ENCODE results near the gene ABCC5.
"Not testable (repeated sequence)": the region's sequence is repeated elsewhere in the genome, so short reads cannot be mapped to it uniquely, and the experiment has no call there.

ABCC5 gene

DNA sequence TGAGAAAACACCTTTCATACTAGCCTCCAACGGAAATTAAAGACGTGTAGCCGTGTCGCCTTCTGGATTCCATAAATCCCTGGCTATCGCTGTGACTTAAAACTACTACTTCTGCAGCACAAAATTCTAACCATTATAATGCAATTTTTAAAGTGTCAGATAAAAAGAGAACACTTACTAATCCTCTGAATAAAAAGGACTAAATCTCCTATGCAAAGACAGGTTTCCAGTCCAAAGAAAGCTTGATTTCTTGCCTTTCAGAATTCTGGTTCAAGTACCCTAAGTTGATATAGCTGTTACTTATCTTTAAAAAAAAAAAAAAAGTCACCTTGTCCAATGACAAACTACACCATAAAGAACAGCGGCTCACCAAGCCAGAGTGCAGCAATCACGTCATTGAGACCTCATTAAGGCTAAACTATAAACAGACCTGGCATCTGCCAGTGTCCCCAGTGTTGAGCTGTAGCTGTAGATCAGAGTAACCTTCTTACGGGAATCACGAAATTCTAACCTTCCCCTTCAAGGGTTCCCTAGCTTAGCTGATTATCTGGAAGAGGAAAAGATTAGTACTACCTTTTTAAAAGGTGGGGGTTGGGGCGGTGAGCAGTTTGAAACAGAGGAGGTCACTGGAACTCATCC is 2.2 kb downstream of the ABCC5 start:
- no peak for DNase-seq

DNA sequence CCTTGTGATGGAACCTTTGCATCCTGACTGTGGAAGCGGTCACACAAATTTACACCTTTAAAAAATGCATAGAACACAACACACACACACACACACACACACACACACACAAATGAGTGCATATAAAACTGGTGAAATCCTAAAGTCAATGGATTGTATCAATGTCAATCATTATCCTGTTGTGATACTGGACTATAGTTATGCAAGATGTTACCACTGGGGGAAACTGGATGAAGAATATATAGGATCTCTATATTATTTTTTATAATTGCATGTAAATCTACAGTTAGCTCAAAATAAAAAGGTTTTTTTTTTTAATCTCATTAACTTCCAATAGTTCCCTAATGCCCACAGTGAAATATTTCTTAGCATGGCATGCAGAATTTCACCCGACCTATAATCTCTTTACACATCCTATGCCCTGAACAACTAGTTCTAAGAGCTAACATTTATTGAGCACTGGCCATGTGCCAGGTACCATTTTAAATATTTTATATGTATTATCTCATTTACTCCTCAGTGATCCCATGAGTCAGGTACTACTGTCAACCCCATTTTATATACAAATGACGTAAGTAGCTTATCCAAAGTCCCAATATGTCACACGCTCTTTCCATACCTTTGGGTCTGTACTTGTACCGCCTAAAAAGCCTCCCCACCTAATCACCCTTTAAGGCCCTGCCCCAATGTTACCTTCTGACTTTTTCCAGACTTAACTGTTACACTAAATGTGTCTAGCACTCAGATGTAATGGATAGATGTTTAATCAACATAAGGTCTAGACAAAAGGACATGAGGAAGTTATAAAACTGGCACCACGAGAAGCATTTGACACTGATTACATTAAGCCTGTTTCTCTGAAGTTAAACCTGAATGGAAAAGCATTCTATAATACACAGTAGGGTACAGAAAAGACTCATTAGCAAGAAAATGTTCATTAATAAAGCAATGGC is 5.5 kb downstream of the ABCC5 start:
- no peak for DNase-seq

GRCh38 chr3:184011230-184011876 is 6.3 kb downstream of the ABCC5 start:
- no peak for DNase-seq

DNA sequence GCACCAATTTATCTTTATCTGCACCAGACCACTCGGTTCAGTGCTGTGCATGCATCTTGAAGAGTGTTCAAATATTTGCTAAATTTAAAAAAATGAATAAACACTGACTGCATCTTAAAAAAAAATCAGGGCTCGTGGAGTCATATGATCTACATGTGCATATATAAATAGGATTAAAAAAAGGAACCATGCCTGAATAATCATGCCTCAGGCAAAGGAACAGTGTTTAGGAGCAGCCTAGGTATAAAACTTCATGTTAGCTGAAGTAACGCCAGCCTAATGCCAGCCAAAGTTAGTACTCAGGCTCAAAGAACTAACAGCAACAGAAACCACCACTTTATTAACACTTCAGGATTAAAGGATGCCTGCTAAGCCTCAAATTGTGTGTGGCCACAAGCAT is 9.5 kb downstream of the ABCC5 start:
- no peak for DNase-seq

DNA sequence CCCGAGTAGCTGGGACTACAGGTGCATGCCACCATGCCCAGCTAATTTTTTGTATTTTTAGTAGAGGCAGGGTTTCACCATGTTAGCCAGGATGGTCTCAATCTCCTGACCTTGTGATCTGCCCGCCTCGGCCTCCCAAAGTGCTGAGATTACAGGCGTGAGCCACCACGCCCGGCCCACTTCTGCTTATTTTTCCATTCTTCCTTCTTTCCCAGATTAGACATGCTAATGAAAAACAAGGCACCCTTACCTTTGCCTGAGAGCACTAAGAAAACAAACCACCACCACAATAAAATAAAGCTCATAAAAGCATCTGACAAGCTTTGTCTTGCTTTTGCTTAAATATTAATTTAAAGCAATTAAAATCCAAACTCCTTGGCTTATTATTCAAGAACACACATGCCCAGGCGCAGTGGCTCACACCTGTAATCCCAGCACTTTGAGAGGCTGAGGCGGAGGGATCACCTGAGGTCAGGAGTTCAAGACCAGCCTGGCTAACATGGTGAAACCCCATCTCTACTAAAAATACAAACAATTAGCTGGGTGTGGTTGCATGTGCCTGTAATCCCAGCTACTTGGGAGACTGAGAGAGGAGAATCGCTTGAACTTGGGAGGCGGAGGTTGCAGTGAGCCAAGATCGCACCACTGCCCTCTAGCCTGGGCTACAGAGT is 10.4 kb downstream of the ABCC5 start:
- DNase-seq = not testable (repeated sequence)

- DNase-seq = no peak
Measured at GRCh38 chr3:184005941-184006507, 11.7 kb downstream of the ABCC5 start.

- DNase-seq = no peak
Measured at GRCh38 chr3:184004476-184004875, 13.2 kb downstream of the ABCC5 start.

DNA sequence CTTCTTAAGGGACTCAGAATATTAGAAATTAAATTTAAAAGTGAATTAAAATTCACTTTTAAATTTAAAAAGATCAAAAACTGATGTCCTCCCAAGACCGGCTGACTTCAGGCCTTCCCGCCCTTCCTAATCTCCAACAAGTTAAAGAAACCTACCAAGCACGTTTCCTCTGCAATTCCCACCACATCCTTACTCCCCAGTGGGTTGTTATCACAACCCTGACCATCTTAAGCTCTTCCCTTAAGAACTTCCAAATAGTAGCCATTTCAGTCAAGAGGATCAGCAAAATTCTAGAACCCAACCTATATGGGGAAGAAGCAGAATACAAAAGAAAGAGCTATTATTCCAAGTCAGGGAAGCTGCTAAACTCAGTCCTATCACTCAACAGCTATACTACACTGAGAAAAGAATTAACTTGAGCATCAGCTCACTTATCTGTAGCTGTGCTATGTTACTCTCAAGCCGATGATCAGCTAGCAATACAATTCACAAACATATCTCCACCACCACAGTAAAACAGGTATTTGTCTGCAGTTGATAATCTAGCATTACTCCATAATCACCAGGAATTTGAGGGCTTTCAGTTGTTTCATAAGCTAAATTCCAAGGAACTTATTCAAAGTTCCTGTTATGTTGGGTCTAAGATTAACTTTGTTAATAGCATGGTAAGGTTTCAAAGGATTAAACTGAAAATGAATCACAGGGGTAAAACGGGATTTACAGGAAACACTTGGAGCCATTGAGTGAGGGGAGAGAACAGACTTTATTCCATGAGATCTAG is 14.3 kb downstream of the ABCC5 start:
- DNase-seq = no peak

- no peak for DNase-seq
Measured at GRCh38 chr3:184002469-184002868, 15.2 kb downstream of the ABCC5 start.

DNA sequence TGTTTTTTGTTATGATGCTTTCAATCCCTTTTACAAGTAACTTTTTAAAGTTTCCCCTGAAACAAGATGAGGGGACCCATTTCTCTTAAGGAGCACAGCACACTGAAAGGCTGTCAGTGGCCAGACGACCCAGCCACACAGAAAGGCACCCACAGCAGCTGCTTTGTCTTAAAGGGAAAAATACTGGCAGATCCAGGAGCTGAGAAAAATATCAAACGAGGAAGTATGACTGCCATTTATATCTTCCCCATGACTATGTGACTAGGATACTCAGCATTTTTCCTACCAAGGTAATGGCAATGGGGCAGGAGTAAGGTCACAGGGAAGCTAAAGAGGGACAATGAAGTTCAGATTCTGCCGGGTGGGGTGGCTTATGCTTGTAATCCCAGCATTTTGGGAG is 15.9 kb downstream of the ABCC5 start:
- no peak for DNase-seq

DNA sequence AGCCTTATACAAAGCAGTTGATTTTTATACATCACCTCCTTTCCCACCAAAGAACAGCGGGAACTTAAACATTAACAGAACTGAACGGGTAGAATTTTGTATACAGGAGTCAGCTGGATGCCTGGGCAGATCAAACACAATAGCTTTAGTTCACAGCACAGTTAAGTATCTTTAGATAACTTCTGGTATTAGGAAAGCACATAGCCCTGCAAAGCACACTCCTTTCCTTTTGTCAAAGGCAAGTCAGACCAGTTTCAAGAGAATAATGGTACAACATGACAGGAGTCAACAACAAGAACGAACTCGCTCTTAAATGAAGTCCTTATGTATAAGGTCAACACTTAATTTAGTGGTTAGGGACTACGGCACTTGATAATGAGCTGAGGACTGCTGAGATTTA is 26.3 kb downstream of the ABCC5 start:
- DNase-seq = no peak

DNA sequence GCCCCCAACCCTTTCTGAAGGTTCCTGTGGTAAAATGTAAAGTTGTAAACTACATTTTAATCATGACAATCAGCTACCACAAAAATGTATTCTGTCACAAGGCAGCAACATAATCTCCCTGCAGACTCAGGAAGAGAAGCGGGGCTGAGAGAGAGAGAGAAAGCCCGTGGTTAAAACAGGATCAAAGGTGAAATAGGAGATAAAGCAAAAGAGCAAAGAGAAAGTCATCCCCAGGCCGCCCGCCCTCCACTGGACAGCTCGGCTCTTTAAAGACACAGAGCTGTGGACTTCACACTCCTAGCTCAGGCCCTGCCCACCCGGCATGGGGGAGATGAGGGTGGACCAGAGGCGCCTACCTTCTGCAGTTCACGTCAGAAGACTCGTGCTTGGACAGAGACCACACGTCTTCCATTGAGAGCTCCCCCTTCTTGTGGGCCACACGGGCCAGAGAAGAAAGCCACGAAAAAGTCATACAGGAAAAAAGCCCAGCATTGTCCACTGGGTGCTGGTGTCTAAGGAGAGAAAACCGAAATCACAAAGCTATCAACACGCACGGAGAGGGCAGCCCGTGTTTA is 29.4 kb downstream of the ABCC5 start:
- DNase-seq = no peak

DNA sequence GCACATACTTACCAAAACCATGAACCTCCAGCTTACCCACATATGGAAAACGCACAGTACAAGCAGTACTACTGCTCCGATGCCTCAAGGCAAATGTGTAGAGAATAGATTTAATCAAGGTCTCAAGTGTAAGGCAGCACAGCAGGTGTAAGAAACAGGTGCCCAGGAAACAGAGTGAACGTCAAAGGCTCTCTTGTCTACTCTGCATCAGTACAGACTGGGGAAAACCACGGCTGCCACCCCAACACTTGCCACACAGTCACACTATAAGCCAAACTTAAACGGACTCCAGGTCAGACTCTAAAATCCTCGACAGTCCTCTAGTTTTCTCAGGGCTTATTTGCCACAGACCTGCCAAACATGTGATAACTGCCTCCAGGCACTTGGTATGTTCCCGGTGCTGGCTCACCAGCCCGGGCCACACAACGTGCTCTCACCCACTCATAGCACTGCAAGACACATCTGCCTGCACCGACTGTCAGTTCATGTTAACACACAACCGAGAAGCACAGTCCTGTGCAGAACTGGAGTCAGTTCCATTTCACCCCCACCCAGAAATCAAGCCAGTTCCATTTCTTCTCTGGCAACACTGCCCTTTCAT is 30.6 kb downstream of the ABCC5 start:
- DNase-seq = no peak

DNA sequence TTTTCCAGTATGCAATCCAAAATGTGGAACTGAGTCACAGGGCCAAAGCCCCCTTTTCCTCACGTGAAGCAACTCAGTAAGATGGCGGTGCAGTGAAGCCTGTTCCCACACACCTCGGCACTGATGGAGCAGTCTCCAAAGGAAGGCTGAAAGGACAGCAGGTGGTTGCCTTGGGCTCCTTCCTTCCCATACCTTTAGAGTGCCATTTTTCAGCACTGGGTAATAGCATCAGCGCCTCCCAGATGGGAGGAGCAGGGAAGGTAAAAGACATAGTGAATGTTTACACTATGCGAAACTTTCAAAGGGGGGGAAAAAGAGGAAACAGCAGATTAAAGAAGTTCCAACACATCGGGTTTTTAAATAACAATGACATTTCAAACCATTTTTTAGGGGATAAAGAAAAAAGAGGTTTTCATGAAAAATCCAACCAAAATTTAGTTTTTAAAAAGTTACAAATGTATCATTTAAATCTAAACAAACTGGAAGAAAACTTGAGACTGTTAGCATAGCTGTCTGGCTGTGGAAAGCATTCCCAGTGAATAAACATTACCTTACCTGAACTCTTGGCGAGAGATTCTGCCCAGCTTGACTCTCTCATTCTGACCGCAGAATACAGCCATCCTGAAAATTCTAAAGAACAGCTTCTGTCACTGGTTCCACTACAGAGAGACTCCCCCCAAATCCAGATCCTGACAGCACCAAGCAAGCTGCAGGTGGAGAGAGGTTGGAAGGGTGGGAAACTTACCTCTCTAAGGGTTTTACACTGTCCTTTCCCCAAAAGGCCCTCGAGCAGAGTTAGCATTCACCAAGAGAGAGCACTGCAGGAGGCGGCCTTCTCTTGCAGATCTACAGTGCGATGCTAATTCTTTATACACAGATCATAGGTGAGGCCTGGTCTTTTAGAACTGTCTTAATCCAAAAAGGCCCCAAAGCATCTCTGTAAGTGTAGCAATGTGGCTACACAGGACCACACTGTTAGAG is 32.6 kb downstream of the ABCC5 start:
- DNase-seq = no peak

DNA sequence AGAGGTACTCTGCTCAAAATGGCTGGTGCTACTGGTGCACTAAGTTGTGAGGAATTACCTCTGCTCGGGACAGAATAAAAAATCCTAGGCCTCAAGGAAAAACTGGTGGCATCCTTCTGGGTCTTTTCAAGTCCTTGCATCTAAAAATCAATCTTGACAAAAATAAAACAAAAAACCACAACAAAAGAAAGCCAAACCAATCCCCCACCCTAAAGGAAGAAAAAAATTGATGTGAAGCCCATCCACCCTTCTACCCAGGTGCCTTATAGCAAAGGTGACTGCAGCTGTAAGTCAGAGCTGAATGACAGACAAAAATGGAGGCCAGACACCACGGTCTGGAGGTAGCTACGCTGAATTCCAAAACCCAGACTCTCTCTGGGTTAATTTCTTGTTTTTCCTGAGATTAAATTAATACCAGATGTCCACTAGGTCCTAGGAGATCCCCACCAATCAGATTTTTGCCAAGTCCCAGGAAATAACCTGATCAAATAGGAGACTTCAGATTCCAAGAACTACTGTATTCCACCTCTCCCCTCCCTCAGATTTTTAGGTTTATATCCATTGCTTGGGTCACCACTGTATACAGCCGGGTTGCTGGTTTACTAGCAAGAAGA is 33.5 kb downstream of the ABCC5 start:
- DNase-seq = no peak

- DNase-seq = no peak
Measured at GRCh38 chr3:183981990-183982644, 35.6 kb downstream of the ABCC5 start.

DNA sequence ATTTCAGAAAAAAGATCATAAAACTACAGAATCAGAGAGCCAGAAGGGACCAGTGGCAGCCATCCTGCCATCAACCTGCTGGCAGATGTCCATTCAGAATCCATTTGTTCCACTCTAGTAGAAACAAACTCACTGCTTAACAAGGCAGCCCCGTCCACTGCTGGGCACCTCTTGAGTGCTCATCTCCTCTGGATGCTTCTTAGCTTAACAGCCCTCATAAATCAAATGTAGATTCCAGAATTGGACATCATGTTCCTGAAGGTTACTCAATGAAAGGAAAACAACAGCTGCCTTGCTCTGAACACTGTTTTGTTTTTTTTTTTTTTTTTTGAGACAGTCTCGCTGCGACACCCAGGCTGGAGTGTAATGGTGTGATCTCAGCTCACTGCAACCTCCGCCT is 37.3 kb downstream of the ABCC5 start:
- DNase-seq = no peak

- DNase-seq = no peak
Measured at GRCh38 chr3:183975981-183976662, 41.6 kb downstream of the ABCC5 start.
